ENCODE data around the gene OXCT1. TPM values are rescaled to one million over a fixed set of nuclear protein-coding genes. Genes with fewer than 3 reads are reported as not detected.

The OXCT1 gene
- total RNA-seq, 2 donors from 2014 or later = 15.2 to 25.3 TPM

GRCh38 chr5:41843456-41844370 lies 26.5 kb downstream of the OXCT1 start:
- H3K27me3 ChIP-seq (replicated peaks; ENCODE audit: insufficient read depth) = no peaks in the 10 kb centered on the region
- no peak overlapping the region for H3K27ac ChIP-seq
- no peaks in the 10 kb centered on the region for H3K36me3 ChIP-seq
- DNase-seq (ENCODE audit: low spot score) = peak; percentile 23
- intact Hi-C loops (cut with DNase I) = loop anchor here (5.0 to 10.0 kb wide), 3 partner anchors 149 to 936 kb away; partner anchors contain the start of gene C7
- no peaks in the 10 kb centered on the region for H3K4me1 ChIP-seq (replicated peaks)
- WGBS = 36% methylated on average over 6 of the region's 6 CpGs
- TF ChIP-seq POLR2A (IDR thresholded peaks at IDR 0.05) (no peak), CTCF (IDR thresholded peaks at IDR 0.05) (peak; percentile 59 to 83 (median 74)), POLR2AphosphoS5 (IDR thresholded peaks at IDR 0.05) (no peak)
- H3K4me3 ChIP-seq = no peak overlapping the region
- H3K9me3 ChIP-seq = no peaks in the 10 kb centered on the region

GRCh38 chr5:41842777-41843176 lies 27.4 kb downstream of the OXCT1 start:
- Histone ChIP-seq H3K9me3 (no peaks in the 10 kb centered on the region), H3K27ac (no peak overlapping the region), H3K4me1 (replicated peaks) (no peaks in the 10 kb centered on the region), H3K36me3 (no peaks in the 10 kb centered on the region), H3K27me3 (replicated peaks; ENCODE audit: insufficient read depth) (no peaks in the 10 kb centered on the region), H3K4me3 (no peak overlapping the region)
- intact Hi-C loops (cut with DNase I) = loop anchor here (5.0 to 10.0 kb wide), 3 partner anchors 148 to 935 kb away; partner anchors contain the start of gene C7
- TF ChIP-seq POLR2AphosphoS5 (IDR thresholded peaks at IDR 0.05) (no peak), CTCF (IDR thresholded peaks at IDR 0.05) (no peak), POLR2A (IDR thresholded peaks at IDR 0.05) (no peak)
- DNase-seq (ENCODE audit: low spot score) = no peak

- Histone ChIP-seq H3K9me3 (no peaks in the 10 kb centered on the region), H3K4me1 (replicated peaks) (no peaks in the 10 kb centered on the region), H3K27me3 (replicated peaks; ENCODE audit: insufficient read depth) (no peaks in the 10 kb centered on the region), H3K36me3 (no peaks in the 10 kb centered on the region), H3K4me3 (no peak overlapping the region), H3K27ac (no peak overlapping the region)
- DNase-seq (ENCODE audit: low spot score) = no peak
- intact Hi-C loops (cut with DNase I) = loop anchor here (5.0 to 10.0 kb wide), 3 partner anchors 147 to 934 kb away; partner anchors contain the start of gene C7
- 84% methylated on average over 4 of the region's 4 CpGs for WGBS
- TF ChIP-seq POLR2AphosphoS5 (IDR thresholded peaks at IDR 0.05) (no peak), POLR2A (IDR thresholded peaks at IDR 0.05) (no peak), CTCF (IDR thresholded peaks at IDR 0.05) (no peak)
Observed at GRCh38 chr5:41841325-41841724, 28.9 kb downstream of the OXCT1 start.

- no peaks in the 10 kb centered on the region for H3K27me3 ChIP-seq (replicated peaks; ENCODE audit: insufficient read depth)
- no peaks in the 10 kb centered on the region for H3K9me3 ChIP-seq
Observed at GRCh38 chr5:41840251-41840650, 30.0 kb downstream of the OXCT1 start.

More at GRCh38 chr5:41840251-41840650, 30.0 kb downstream of the OXCT1 start:
- 86% methylated on average over 1 of the region's 1 CpG for WGBS
- no peak for TF ChIP-seq POLR2AphosphoS5 (IDR thresholded peaks at IDR 0.05)
- no peak for TF ChIP-seq CTCF (IDR thresholded peaks at IDR 0.05)
- TF ChIP-seq POLR2A (IDR thresholded peaks at IDR 0.05) = no peak
- Histone ChIP-seq H3K4me3 (no peak overlapping the region), H3K27ac (no peak overlapping the region), H3K36me3 (no peaks in the 10 kb centered on the region), H3K4me1 (replicated peaks) (peaks cover 7% of the 10 kb centered on the region)
- intact Hi-C loops (cut with DNase I) = loop anchor here (5.0 to 10.0 kb wide), 3 partner anchors 145 to 933 kb away; partner anchors contain the start of gene C7
- DNase-seq (ENCODE audit: low spot score) = no peak

Data from prostate gland (tissue), 2 donors.